Thyroid gland (tissue), 4 donors: Measurements from ENCODE around the gene EP400.

Experiments used
- POLR2A ChIP-seq, 2 donors: fragments of 450-650 bp; IDR thresholded peaks; one replicate each; pipeline ENCODE4 v1.6.1; 2017; ENCODE audit warnings: antibody characterized with exemption in 2 of 2, mild to moderate bottlenecking in 2 of 2, moderate library complexity in 1 of 2
- TF ChIP-seq, protein P1 (sequence below), 6 experiments: fragments of 200-600 bp in 3 of 6; fragments of 450-650 bp in 3 of 6; sonication (generic) in 3 of 6; IDR thresholded peaks; one replicate each; pipeline ENCODE4 v1.5.1; 2016 to 2019; ENCODE audit warnings: antibody characterized with exemption in 6 of 6, mild to moderate bottlenecking in 2 of 6, inconsistent platforms in 1 of 6, moderate library complexity in 1 of 6

- TF ChIP-seq POLR2A (IDR thresholded peaks at IDR 0.05): peak in 1 of 2 donors; percentile 59
- TF ChIP-seq, protein P1, sequence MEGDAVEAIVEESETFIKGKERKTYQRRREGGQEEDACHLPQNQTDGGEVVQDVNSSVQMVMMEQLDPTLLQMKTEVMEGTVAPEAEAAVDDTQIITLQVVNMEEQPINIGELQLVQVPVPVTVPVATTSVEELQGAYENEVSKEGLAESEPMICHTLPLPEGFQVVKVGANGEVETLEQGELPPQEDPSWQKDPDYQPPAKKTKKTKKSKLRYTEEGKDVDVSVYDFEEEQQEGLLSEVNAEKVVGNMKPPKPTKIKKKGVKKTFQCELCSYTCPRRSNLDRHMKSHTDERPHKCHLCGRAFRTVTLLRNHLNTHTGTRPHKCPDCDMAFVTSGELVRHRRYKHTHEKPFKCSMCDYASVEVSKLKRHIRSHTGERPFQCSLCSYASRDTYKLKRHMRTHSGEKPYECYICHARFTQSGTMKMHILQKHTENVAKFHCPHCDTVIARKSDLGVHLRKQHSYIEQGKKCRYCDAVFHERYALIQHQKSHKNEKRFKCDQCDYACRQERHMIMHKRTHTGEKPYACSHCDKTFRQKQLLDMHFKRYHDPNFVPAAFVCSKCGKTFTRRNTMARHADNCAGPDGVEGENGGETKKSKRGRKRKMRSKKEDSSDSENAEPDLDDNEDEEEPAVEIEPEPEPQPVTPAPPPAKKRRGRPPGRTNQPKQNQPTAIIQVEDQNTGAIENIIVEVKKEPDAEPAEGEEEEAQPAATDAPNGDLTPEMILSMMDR (IDR thresholded peaks at IDR 0.05): peak in 4 of 6 experiments; percentile 32 to 72 (median 66)
Observed at GRCh38 chr12:131949431-131950181, at the start of gene EP400.
